MM.1S (cell line): ENCODE measurements around the gene RPS2.
A peak's percentile ranks its signal among the peaks of the same experiment; 100 is the strongest.

Experiments used
- DNase-seq: peaks from one replicate; pipeline ENCODE4 v3.0.0-alpha.2; 2015
- H2AFZ ChIP-seq: fragments of 300-600 bp; sonication (generic); 2 replicates; pipeline ENCODE4 v1.6.0; 2016; ENCODE audit warnings: antibody characterized with exemption, low read length
- H3F3A ChIP-seq: fragments of 300-600 bp; sonication (generic); 2 replicates; pipeline ENCODE4 v1.6.1; 2016; ENCODE audit warnings: mild to moderate bottlenecking, antibody characterized with exemption, low read length, moderate library complexity, mixed read lengths; ENCODE audit not compliant: insufficient read depth
- H3K27ac ChIP-seq: fragments of 300-600 bp; sonication (generic); 2 replicates; pipeline ENCODE4 v1.5.1; 2016; ENCODE audit warnings: mild to moderate bottlenecking, low read length
- H3K27me3 ChIP-seq: fragments of 300-600 bp; sonication (generic); replicated peaks from 2 replicates; pipeline ENCODE4 v1.6.0; 2016; ENCODE audit warnings: low read length; ENCODE audit not compliant: insufficient read depth
- H3K36me3 ChIP-seq: fragments of 300-600 bp; sonication (generic); replicated peaks from 2 replicates; pipeline ENCODE4 v1.6.1; 2016; ENCODE audit warnings: mild to moderate bottlenecking, low read length, mixed read lengths; ENCODE audit not compliant: insufficient read depth
- H3K4me1 ChIP-seq: fragments of 300-600 bp; sonication (generic); 2 replicates; pipeline ENCODE4 v1.6.1; 2016; ENCODE audit warnings: low read length, mixed read lengths
- H3K4me2 ChIP-seq: fragments of 300-600 bp; sonication (generic); 2 replicates; pipeline ENCODE4 v1.6.0; 2016; ENCODE audit warnings: low read depth, low read length
- H3K4me3 ChIP-seq: fragments of 300-600 bp; sonication (generic); 2 replicates; pipeline ENCODE4 v1.5.1; 2016; ENCODE audit warnings: low read length, mixed read lengths
- H3K79me2 ChIP-seq: fragments of 300-600 bp; sonication (generic); 2 replicates; pipeline ENCODE4 v1.6.1; 2016; ENCODE audit warnings: mixed run types, low read length, mixed read lengths
- H3K9ac ChIP-seq: fragments of 300-600 bp; sonication (generic); 2 replicates; pipeline ENCODE4 v1.6.1; 2016; ENCODE audit warnings: low read length, mixed read lengths
- H3K9me2 ChIP-seq: fragments of 300-600 bp; sonication (generic); replicated peaks from 2 replicates; pipeline ENCODE4 v1.6.1; 2016; ENCODE audit warnings: mild to moderate bottlenecking, low read length, mixed read lengths; ENCODE audit not compliant: insufficient read depth
- H3K9me3 ChIP-seq: fragments of 300-600 bp; sonication (generic); replicated peaks from 2 replicates; pipeline ENCODE4 v1.6.1; 2016; ENCODE audit warnings: mild to moderate bottlenecking, low read length, mixed read lengths; ENCODE audit not compliant: insufficient read depth
- H4K20me1 ChIP-seq: fragments of 300-600 bp; sonication (generic); 2 replicates; pipeline ENCODE4 v1.6.1; 2016; ENCODE audit warnings: mild to moderate bottlenecking, low read length, moderate library complexity, mixed read lengths; ENCODE audit not compliant: insufficient read depth
- CTCF ChIP-seq: fragments of 300-600 bp; sonication (generic); IDR thresholded peaks from 2 replicates; pipeline ENCODE4 v1.5.1; 2016; ENCODE audit warnings: antibody characterized with exemption, low read length, mixed read lengths
- EZH2 ChIP-seq: fragments of 300-600 bp; sonication (generic); optimal IDR thresholded peaks from 2 replicates; pipeline ENCODE3; 2017; ENCODE audit warnings: low read depth, mild to moderate bottlenecking, antibody characterized with exemption, low read length, mixed read lengths
- EZH2phosphoT487 ChIP-seq: fragments of 300-600 bp; sonication (generic); IDR thresholded peaks from 2 replicates; pipeline ENCODE4 v1.6.1; 2018; ENCODE audit warnings: antibody characterized with exemption, low read length

The RPS2 gene

GRCh38 chr16:1991135-1991551, 26.5 kb upstream of the RPS2 start:
- no peak overlapping the region for H3K4me3 ChIP-seq
- H3K9ac ChIP-seq = no peak overlapping the region
- no peaks in the 10 kb centered on the region for H4K20me1 ChIP-seq
- H3K9me2 ChIP-seq = no peaks in the 10 kb centered on the region
- H3F3A ChIP-seq = peaks cover 13% of the 10 kb centered on the region
- TF ChIP-seq CTCF (no peak), EZH2 (no peak), EZH2phosphoT487 (no peak)
- H3K4me2 ChIP-seq = peak overlapping the region; percentile 99; the same call in 1 of the 2 replicates
- H3K27me3 ChIP-seq = peaks cover 8% of the 10 kb centered on the region
- peaks cover 16% of the 10 kb centered on the region for H3K4me1 ChIP-seq
- no peak overlapping the region for H2AFZ ChIP-seq
- H3K27ac ChIP-seq = no peak overlapping the region
- DNase-seq = no peak
- H3K79me2 ChIP-seq = no peaks in the 10 kb centered on the region
- no peaks in the 10 kb centered on the region for H3K9me3 ChIP-seq
- H3K36me3 ChIP-seq = 0 out of 2 replicates have a peak, but pooled peaks cover 4% of the 10 kb centered on the region

- DNase-seq = peak; percentile 52
- H3F3A ChIP-seq = peaks cover 13% of the 10 kb centered on the region
- peak overlapping the region; percentile 99 for H3K4me2 ChIP-seq
- H3K27ac ChIP-seq = no peak overlapping the region
- H3K4me1 ChIP-seq = peaks cover 19% of the 10 kb centered on the region
- H3K4me3 ChIP-seq = peak overlapping the region; percentile 70
- no peaks in the 10 kb centered on the region for H3K9me3 ChIP-seq
- H3K9me2 ChIP-seq = no peaks in the 10 kb centered on the region
- H2AFZ ChIP-seq = peak overlapping the region; percentile 84
- peaks cover 4% of the 10 kb centered on the region for H3K79me2 ChIP-seq
- no peak for TF ChIP-seq EZH2
- no peak for TF ChIP-seq EZH2phosphoT487
- TF ChIP-seq CTCF = no peak
- peaks cover 8% of the 10 kb centered on the region for H3K27me3 ChIP-seq
- 0 out of 2 replicates have a peak, but pooled peaks cover 4% of the 10 kb centered on the region for H3K36me3 ChIP-seq
- peak overlapping the region; percentile 55; the same call in 1 of the 2 replicates for H3K9ac ChIP-seq
- H4K20me1 ChIP-seq = no peaks in the 10 kb centered on the region
Measured at GRCh38 chr16:1990351-1991134, 25.9 kb upstream of the RPS2 start.

DNA sequence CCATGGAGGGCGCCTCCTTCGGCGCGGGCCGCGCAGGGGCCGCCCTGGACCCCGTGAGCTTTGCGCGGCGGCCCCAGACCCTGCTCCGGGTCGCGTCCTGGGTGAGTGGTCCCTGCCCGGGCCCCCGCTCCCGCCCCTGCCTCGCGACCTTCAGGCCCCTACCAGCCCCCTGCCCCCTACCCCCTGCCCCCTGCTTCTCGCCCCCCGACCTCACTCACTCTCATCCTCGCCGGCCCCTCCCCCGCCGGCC, 25.4 kb upstream of the RPS2 start:
- Histone ChIP-seq H3F3A (peaks cover 15% of the 10 kb centered on the region), H3K27ac (no peak overlapping the region), H3K36me3 (0 out of 2 replicates have a peak, but pooled peaks cover 4% of the 10 kb centered on the region), H3K79me2 (peaks cover 10% of the 10 kb centered on the region), H3K4me3 (peak overlapping the region; percentile 70; the same call in 1 of the 2 replicates), H4K20me1 (no peaks in the 10 kb centered on the region), H2AFZ (peak overlapping the region; percentile 84; the same call in 1 of the 2 replicates), H3K9ac (no peak overlapping the region; the same call in 1 of the 2 replicates), H3K4me2 (peak overlapping the region; percentile 99; the same call in 1 of the 2 replicates), H3K9me3 (no peaks in the 10 kb centered on the region), H3K27me3 (peaks cover 8% of the 10 kb centered on the region), H3K9me2 (no peaks in the 10 kb centered on the region), H3K4me1 (peaks cover 25% of the 10 kb centered on the region)
- DNase-seq = no peak
- no peak for TF ChIP-seq EZH2
- TF ChIP-seq EZH2phosphoT487 = no peak
- TF ChIP-seq CTCF = no peak
